ENCODE data around the gene GRAP2.

GRCh38 chr22:39859903-39860588 lies 40.8 kb upstream of the GRAP2 start:
- TF ChIP-seq RAD21 (IDR thresholded peaks at IDR 0.05; ENCODE audit: low read depth): no peak
- no peak for TF ChIP-seq EP300 (IDR thresholded peaks at IDR 0.05; ENCODE audit: borderline replicate concordance)
- no peak for TF ChIP-seq MAX (IDR thresholded peaks at IDR 0.05)
- TF ChIP-seq YY1 (IDR thresholded peaks at IDR 0.05; ENCODE audit: low read depth): no peak
- TF ChIP-seq CEBPB (IDR thresholded peaks at IDR 0.05): no peak
- TF ChIP-seq TEAD4 (IDR thresholded peaks at IDR 0.05): no peak
